Natural killer cell treated with Interleukin-12 subunit alpha and Interleukin-12 subunit beta and Interleukin-15 and Interleukin-18, amount 100 ng/mL, for 72 hours (primary cell): ENCODE measurements around the gene HIVEP2. TPM values are rescaled to one million over a fixed set of nuclear protein-coding genes. Genes with fewer than 3 reads are reported as not detected.

Source experiments
- ATAC-seq, 2 donors: fragments of 150-1000 bp; cut with Tn5 transposase in 1 of 2; sonication (Bioruptor Pico), chemical (Tn5 transposase) in 1 of 2; 2 replicates each; pipeline ENCODE4 v1.10.0; 2021
- DNase-seq: peaks from one replicate; pipeline ENCODE4 v3.0.0; 2022; ENCODE audit warnings: low spot score
- H3K27ac Mint-ChIP-seq, 2 donors: 1 replicate in 1 of 2; 2 replicates in 1 of 2; pipeline ENCODE4 v1.8.0; 2022; ENCODE audit warnings: mixed read lengths in 2 of 2, mild to moderate bottlenecking in 1 of 2, moderate library complexity in 1 of 2
- H3K27me3 Mint-ChIP-seq, 2 donors: 1 replicate in 1 of 2; 2 replicates in 1 of 2; pipeline ENCODE4 v1.8.0; 2022; ENCODE audit warnings: mixed read lengths in 2 of 2
- H3K36me3 Mint-ChIP-seq: one replicate; pipeline ENCODE4 v1.8.0; 2022; ENCODE audit warnings: mixed read lengths
- H3K4me1 Mint-ChIP-seq, 2 donors: 1 replicate in 1 of 2; 2 replicates in 1 of 2; pipeline ENCODE4 v1.8.0; 2022; ENCODE audit warnings: low read depth in 2 of 2, mixed read lengths in 2 of 2, mild to moderate bottlenecking in 1 of 2
- H3K4me3 Mint-ChIP-seq: one replicate; pipeline ENCODE4 v1.8.0; 2022; ENCODE audit warnings: mixed read lengths
- H3K9me3 Mint-ChIP-seq: 2 replicates; pipeline ENCODE4 v1.8.0; 2022; ENCODE audit warnings: mixed read lengths
- total RNA-seq, 2 donors: library from RNA; stranded (reverse); gene quantifications; one replicate each; pipeline ENCODE4 v1.2.3, GENCODE V29; 2022

The HIVEP2 gene
- total RNA-seq, 2 donors from 2014 or later: 45.7 to 58.1 TPM

GRCh38 chr6:142887517-142887916 lies 57.5 kb downstream of the HIVEP2 start:
- Mint-ChIP-seq H3K27ac (peak overlapping the region; percentile 83 to 94), H3K4me1 (peaks cover 55 to 64% of the 10 kb centered on the region in 2 donors), H3K9me3 (peaks cover 5% of the 10 kb centered on the region), H3K27me3 (no peaks in the 10 kb centered on the region), H3K4me3 (peak overlapping the region; percentile 66), H3K36me3 (peaks cover 11% of the 10 kb centered on the region)
- no peak for DNase-seq
- no peak for ATAC-seq

GRCh38 chr6:142886431-142887170 lies 58.4 kb downstream of the HIVEP2 start:
- peak in 1 of 2 donors; percentile 56 for ATAC-seq
- no peak for DNase-seq
- peaks cover 55 to 63% of the 10 kb centered on the region in 2 donors for H3K4me1 Mint-ChIP-seq
- peak overlapping the region; percentile 66 for H3K4me3 Mint-ChIP-seq
- no peaks in the 10 kb centered on the region for H3K27me3 Mint-ChIP-seq
- H3K9me3 Mint-ChIP-seq: peaks cover 5% of the 10 kb centered on the region
- H3K36me3 Mint-ChIP-seq: peaks cover 16% of the 10 kb centered on the region
- peak overlapping the region; percentile 83 to 94 for H3K27ac Mint-ChIP-seq

- Mint-ChIP-seq H3K9me3 (peaks cover 5% of the 10 kb centered on the region), H3K36me3 (peaks cover 23% of the 10 kb centered on the region), H3K4me1 (peaks cover 61 to 73% of the 10 kb centered on the region in 2 donors), H3K27ac (peak overlapping the region; percentile 83 to 94), H3K27me3 (no peaks in the 10 kb centered on the region), H3K4me3 (peak overlapping the region; percentile 85)
- ATAC-seq (peak; percentile 85 to 89), DNase-seq (peak; percentile 69)
Observed at GRCh38 chr6:142885182-142885867, 59.7 kb downstream of the HIVEP2 start.

GRCh38 chr6:142884214-142885035 lies 60.6 kb downstream of the HIVEP2 start:
- H3K9me3 Mint-ChIP-seq: peaks cover 8% of the 10 kb centered on the region
- H3K27me3 Mint-ChIP-seq: no peaks in the 10 kb centered on the region
- no peak for ATAC-seq
- peaks cover 70 to 82% of the 10 kb centered on the region in 2 donors for H3K4me1 Mint-ChIP-seq
- H3K27ac Mint-ChIP-seq: peak overlapping the region; percentile 83 to 94
- H3K36me3 Mint-ChIP-seq: peaks cover 32% of the 10 kb centered on the region
- DNase-seq: no peak
- peak overlapping the region; percentile 85 for H3K4me3 Mint-ChIP-seq

GRCh38 chr6:142883011-142883410 lies 62.0 kb downstream of the HIVEP2 start:
- Mint-ChIP-seq H3K9me3 (peaks cover 3% of the 10 kb centered on the region), H3K27ac (peak overlapping the region; percentile 83 to 94), H3K4me1 (peaks cover 75 to 86% of the 10 kb centered on the region in 2 donors), H3K36me3 (peaks cover 28% of the 10 kb centered on the region), H3K4me3 (peak overlapping the region; percentile 61), H3K27me3 (no peaks in the 10 kb centered on the region)
- DNase-seq (no peak), ATAC-seq (no peak)

- Mint-ChIP-seq H3K27ac (peak overlapping the region; percentile 84 to 94), H3K4me3 (peak overlapping the region; percentile 38)
- ATAC-seq: peak in 1 of 2 donors; percentile 17
Observed at GRCh38 chr6:142881761-142882160, 63.2 kb downstream of the HIVEP2 start.

GRCh38 chr6:142881290-142881689 lies 63.7 kb downstream of the HIVEP2 start:
- DNase-seq: no peak
- Mint-ChIP-seq H3K27ac (peak overlapping the region; percentile 84 to 94), H3K27me3 (no peaks in the 10 kb centered on the region), H3K36me3 (peaks cover 39% of the 10 kb centered on the region), H3K9me3 (peaks cover 8% of the 10 kb centered on the region), H3K4me3 (peak overlapping the region; percentile 38), H3K4me1 (peaks cover 72 to 86% of the 10 kb centered on the region in 2 donors)
- no peak for ATAC-seq

More at GRCh38 chr6:142881761-142882160, 63.2 kb downstream of the HIVEP2 start:
- H3K9me3 Mint-ChIP-seq: peaks cover 8% of the 10 kb centered on the region
- no peaks in the 10 kb centered on the region for H3K27me3 Mint-ChIP-seq
- H3K36me3 Mint-ChIP-seq: peaks cover 36% of the 10 kb centered on the region
- no peak for DNase-seq
- peaks cover 74 to 86% of the 10 kb centered on the region in 2 donors for H3K4me1 Mint-ChIP-seq

GRCh38 chr6:142880201-142880600 lies 64.8 kb downstream of the HIVEP2 start:
- DNase-seq (no peak), ATAC-seq (no peak)
- Mint-ChIP-seq H3K27me3 (no peaks in the 10 kb centered on the region), H3K9me3 (peaks cover 14% of the 10 kb centered on the region), H3K4me3 (peak overlapping the region; percentile 76), H3K4me1 (peaks cover 74 to 87% of the 10 kb centered on the region in 2 donors), H3K36me3 (peaks cover 50% of the 10 kb centered on the region), H3K27ac (peak overlapping the region; percentile 84 to 94)

- peaks cover 14% of the 10 kb centered on the region for H3K9me3 Mint-ChIP-seq
- peaks cover 76 to 87% of the 10 kb centered on the region in 2 donors for H3K4me1 Mint-ChIP-seq
- H3K27me3 Mint-ChIP-seq: no peaks in the 10 kb centered on the region
- peak overlapping the region; percentile 84 to 94 for H3K27ac Mint-ChIP-seq
- ATAC-seq (no peak), DNase-seq (no peak)
- H3K4me3 Mint-ChIP-seq: peak overlapping the region; percentile 76
- peaks cover 55% of the 10 kb centered on the region for H3K36me3 Mint-ChIP-seq
Observed at GRCh38 chr6:142879527-142879926, 65.4 kb downstream of the HIVEP2 start.

- Mint-ChIP-seq H3K27ac (peak overlapping the region; percentile 84 to 94), H3K4me1 (peaks cover 75 to 87% of the 10 kb centered on the region in 2 donors), H3K36me3 (peaks cover 52% of the 10 kb centered on the region), H3K9me3 (peaks cover 14% of the 10 kb centered on the region), H3K4me3 (peak overlapping the region; percentile 76), H3K27me3 (no peaks in the 10 kb centered on the region)
- DNase-seq: no peak
- ATAC-seq: peak in 1 of 2 donors; percentile 58
Observed at GRCh38 chr6:142879076-142879475, 65.9 kb downstream of the HIVEP2 start.

- H3K9me3 Mint-ChIP-seq: peaks cover 14% of the 10 kb centered on the region
Observed at GRCh38 chr6:142878407-142878806, 66.6 kb downstream of the HIVEP2 start.

GRCh38 chr6:142874676-142875075 lies 70.3 kb downstream of the HIVEP2 start:
- ATAC-seq (peak in 1 of 2 donors; percentile 50), DNase-seq (no peak)
- Mint-ChIP-seq H3K4me1 (peaks cover 84 to 90% of the 10 kb centered on the region in 2 donors), H3K4me3 (peak overlapping the region; percentile 76), H3K9me3 (peaks cover 11% of the 10 kb centered on the region), H3K27ac (peak overlapping the region; percentile 84 to 94), H3K36me3 (peaks cover 45% of the 10 kb centered on the region), H3K27me3 (no peaks in the 10 kb centered on the region)

More at GRCh38 chr6:142878407-142878806, 66.6 kb downstream of the HIVEP2 start:
- H3K27ac Mint-ChIP-seq: peak overlapping the region; percentile 84 to 94
- peaks cover 80 to 92% of the 10 kb centered on the region in 2 donors for H3K4me1 Mint-ChIP-seq
- ATAC-seq (peak; percentile 89 to 90), DNase-seq (peak; percentile 83)
- no peaks in the 10 kb centered on the region for H3K27me3 Mint-ChIP-seq
- peak overlapping the region; percentile 76 for H3K4me3 Mint-ChIP-seq
- peaks cover 52% of the 10 kb centered on the region for H3K36me3 Mint-ChIP-seq

GRCh38 chr6:142872376-142872775 lies 72.6 kb downstream of the HIVEP2 start:
- Mint-ChIP-seq H3K4me3 (peak overlapping the region; percentile 9), H3K27ac (peak overlapping the region; percentile 82 to 94)

More at GRCh38 chr6:142872376-142872775, 72.6 kb downstream of the HIVEP2 start:
- Mint-ChIP-seq H3K27me3 (no peaks in the 10 kb centered on the region), H3K36me3 (peaks cover 36% of the 10 kb centered on the region), H3K9me3 (peaks cover 6% of the 10 kb centered on the region), H3K4me1 (peaks cover 70 to 79% of the 10 kb centered on the region in 2 donors)
- ATAC-seq (no peak), DNase-seq (no peak)
